EH (cell line): Measurements from ENCODE around the gene PHLDA3.

ENCODE experiments used
- DNase-seq: peaks from one replicate; pipeline ENCODE4 v3.0.0-alpha.2; 2015; ENCODE audit warnings: low read depth

PHLDA3 gene

GRCh38 chr1:201468844-201469644 lies at the start of gene PHLDA3:
Gene PHLDA3, minus strand, starts transcription at chr1:201469188. Its CDS starts 402 bp downstream, at chr1:201468786.
- DNase-seq, result peak; percentile 93

- no peak for DNase-seq
Observed at GRCh38 chr1:201518071-201518470, 49.1 kb upstream of the PHLDA3 start.

- peak; percentile 50 for DNase-seq
Observed at GRCh38 chr1:201517631-201518030, 48.6 kb upstream of the PHLDA3 start.

GRCh38 chr1:201516511-201517127 lies 47.6 kb upstream of the PHLDA3 start:
- DNase-seq, result no peak

- DNase-seq, result no peak
Observed at GRCh38 chr1:201515895-201516294, 46.9 kb upstream of the PHLDA3 start.

- no peak for DNase-seq
Observed at GRCh38 chr1:201515062-201515750, 46.2 kb upstream of the PHLDA3 start.

- no peak for DNase-seq
Observed at GRCh38 chr1:201514466-201514865, 45.5 kb upstream of the PHLDA3 start.

GRCh38 chr1:201513498-201514243 lies 44.7 kb upstream of the PHLDA3 start:
- no peak for DNase-seq

GRCh38 chr1:201511941-201512539 lies 43.1 kb upstream of the PHLDA3 start:
- no peak for DNase-seq

GRCh38 chr1:201511396-201511940 lies 42.5 kb upstream of the PHLDA3 start:
- DNase-seq, result no peak

- no peak for DNase-seq
Observed at GRCh38 chr1:201510734-201511133, 41.7 kb upstream of the PHLDA3 start.

- peak; percentile 56 for DNase-seq
Observed at GRCh38 chr1:201509601-201510374, 40.8 kb upstream of the PHLDA3 start.

- peak; percentile 91 for DNase-seq
Observed at GRCh38 chr1:201508809-201509208, 39.8 kb upstream of the PHLDA3 start.

GRCh38 chr1:201507360-201507675 lies 38.3 kb upstream of the PHLDA3 start:
- DNase-seq, result no peak

GRCh38 chr1:201506557-201507359 lies 37.8 kb upstream of the PHLDA3 start, which contains the start of gene CSRP1:
Gene CSRP1, minus strand, starts transcription at chr1:201507123. Its CDS starts 10,820 bp downstream, at chr1:201496303.
- DNase-seq, result peak; percentile 90

- no peak for DNase-seq
Observed at GRCh38 chr1:201506092-201506491, 37.1 kb upstream of the PHLDA3 start.

GRCh38 chr1:201505503-201505890 lies 36.5 kb upstream of the PHLDA3 start:
- peak; percentile 88 for DNase-seq

- DNase-seq, result no peak
Observed at GRCh38 chr1:201504799-201505502, 36.0 kb upstream of the PHLDA3 start.

GRCh38 chr1:201504179-201504631 lies 35.2 kb upstream of the PHLDA3 start:
- peak; percentile 69 for DNase-seq
